HepG2 (cell line): Measurements from ENCODE around the gene LDLRAD4. TPM values are rescaled to one million over a fixed set of nuclear protein-coding genes. Genes with fewer than 3 reads are reported as not detected.

Source experiments
- CCDC6 ChIP-seq: sonication (generic); formaldehyde crosslinking; IDR thresholded peaks from 2 replicates; pipeline ENCODE4 v1.8.1; 2022; ENCODE audit warnings: mild to moderate bottlenecking, missing genetic modification reagents, moderate library complexity
- DZIP1 ChIP-seq: sonication (generic); formaldehyde crosslinking; IDR thresholded peaks from 2 replicates; pipeline ENCODE4 v1.5.0; 2020; ENCODE audit warnings: mild to moderate bottlenecking, missing genetic modification reagents
- ELF1 ChIP-seq: sonication (generic); formaldehyde crosslinking; IDR thresholded peaks from 2 replicates; pipeline ENCODE4 v1.4.0; 2020; ENCODE audit warnings: missing genetic modification reagents
- GTF3A ChIP-seq: sonication (generic); formaldehyde crosslinking; conservative IDR thresholded peaks from 2 replicates; pipeline ENCODE4 v1.4.0; 2020; ENCODE audit warnings: mild to moderate bottlenecking, missing genetic modification reagents
- MATR3 ChIP-seq: sonication (generic); formaldehyde crosslinking; IDR thresholded peaks from 2 replicates; pipeline ENCODE4 v1.4.0; 2020; ENCODE audit warnings: missing genetic modification reagents
- NFATC3 ChIP-seq: sonication (generic); formaldehyde crosslinking; IDR thresholded peaks from 2 replicates; pipeline ENCODE4 v1.5.1; 2020; ENCODE audit warnings: mild to moderate bottlenecking, missing genetic modification reagents
- STAG1 ChIP-seq: sonication (generic); formaldehyde crosslinking; IDR thresholded peaks from 2 replicates; pipeline ENCODE4 v1.4.0; 2020; ENCODE audit warnings: missing genetic modification reagents
- ZNF101 ChIP-seq: sonication (generic); formaldehyde crosslinking; IDR thresholded peaks from 2 replicates; pipeline ENCODE4 v1.4.0; 2020; ENCODE audit warnings: mild to moderate bottlenecking, low read depth, missing genetic modification reagents, borderline replicate concordance
- ZNF292 ChIP-seq: sonication (generic); formaldehyde crosslinking; IDR thresholded peaks from 2 replicates; pipeline ENCODE4 v1.8.1; 2022; ENCODE audit warnings: mild to moderate bottlenecking, low read depth, missing genetic modification reagents, borderline replicate concordance
- ZNF407 ChIP-seq: sonication (generic); formaldehyde crosslinking; IDR thresholded peaks from one replicate; pipeline ENCODE4 v1.5.1; 2020; ENCODE audit warnings: mild to moderate bottlenecking, missing genetic modification reagents; ENCODE audit errors: not compliant biosample characterization
- ZNF501 ChIP-seq: sonication (generic); formaldehyde crosslinking; IDR thresholded peaks from 2 replicates; pipeline ENCODE4 v1.5.1; 2020; ENCODE audit warnings: mild to moderate bottlenecking, moderate library complexity, missing genetic modification reagents
- ZNF574 ChIP-seq: sonication (generic); formaldehyde crosslinking; IDR thresholded peaks from 2 replicates; pipeline ENCODE4 v1.4.0; 2020; ENCODE audit warnings: missing genetic modification reagents
- ZNF766 ChIP-seq: sonication (generic); formaldehyde crosslinking; IDR thresholded peaks from 2 replicates; pipeline ENCODE4 v1.5.0; 2020; ENCODE audit warnings: missing genetic modification reagents, borderline replicate concordance
- polyA plus RNA-seq, 8 experiments: library from polyadenylated mRNA; depleted of rRNA in 3 of 8; stranded (reverse) in 7 of 8; unstranded in 1 of 8; fragments of >200 nt; fragmentation: Illumina TruSeq in 4 of 8; extraction: Trizol in 4 of 8; gene quantifications; 2 replicates each; pipeline versions ENCODE4 v1.2.1 to v1.2.3, GENCODE V29; 2011 to 2016; ENCODE audit warnings: low read depth in 4 of 8, missing spikeins in 1 of 8, mixed read lengths in 1 of 8; ENCODE audit not compliant: insufficient read depth in 1 of 8
- total RNA-seq, 5 experiments: library from RNA; depleted of rRNA; stranded (reverse); fragments of >200 nt; fragmentation: Illumina TruSeq; extraction: Trizol; gene quantifications; 2 replicates each; pipeline ENCODE4 v1.2.3, GENCODE V29; 2016; ENCODE audit warnings: low read depth in 1 of 5

Gene LDLRAD4
- total and polyA plus RNA-seq, 2 of the 13 experiments (the other 11 are each of a cell fraction or from before 2014, with no cell fraction given) = 13.6 to 20.9 TPM

DNA sequence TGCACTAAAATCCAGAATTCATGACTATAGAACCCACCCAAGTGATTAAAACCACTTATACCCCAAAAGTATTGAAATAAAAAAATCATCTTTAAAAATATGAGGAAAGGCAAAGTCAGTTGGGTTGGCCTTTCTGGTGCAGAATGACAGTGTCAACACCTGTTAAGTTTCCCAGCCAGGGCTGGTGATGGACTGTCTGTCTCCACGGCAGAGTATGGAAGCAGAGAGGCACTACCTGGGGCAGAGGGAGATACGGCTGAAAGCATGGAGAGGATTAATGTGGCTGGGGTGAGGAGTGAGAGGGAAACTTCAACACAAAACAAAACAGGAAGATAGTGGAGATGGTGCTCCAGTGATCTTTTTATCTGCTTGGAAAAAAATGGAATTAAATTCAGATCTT, 292.0 kb downstream of the LDLRAD4 start (continued):
- TF ChIP-seq ZNF407 (no peak), DZIP1 (CRISPR knock-in tag) (no peak), GTF3A (CRISPR knock-in tag) (no peak), ELF1 (CRISPR knock-in tag) (no peak), ZNF501 (CRISPR knock-in tag) (no peak), ZNF574 (no peak), MATR3 (CRISPR knock-in tag) (no peak), CCDC6 (no peak), STAG1 (CRISPR knock-in tag) (no peak), ZNF101 (CRISPR knock-in tag) (no peak), ZNF766 (CRISPR knock-in tag) (no peak), ZNF292 (CRISPR knock-in tag) (no peak), NFATC3 (CRISPR knock-in tag) (no peak)
